ENCODE results near the gene AUTS2.

GRCh38 chr7:69676247-69676646, 78.0 kb downstream of the AUTS2 start:
- no peak for TF ChIP-seq CTCF (optimal IDR thresholded peaks at IDR 0.05 in 1 of 3, IDR thresholded peaks at IDR 0.05 in 1 of 3, conservative IDR thresholded peaks at IDR 0.05 in 1 of 3; ENCODE audit: extremely low read depth in 1 of 3, insufficient read depth in 2 of 3, low read length in 3 of 3)
- TF ChIP-seq EZH2 (IDR thresholded peaks at IDR 0.05; ENCODE audit: low read length), result no peak
